K562 (cell line): ENCODE measurements around the gene RAB27B. TPM values are rescaled to one million over a fixed set of nuclear protein-coding genes. Genes with fewer than 3 reads are reported as not detected.

Source experiments
- DPF2 ChIP-seq: fragments of 450-650 bp; IDR thresholded peaks from 2 replicates; pipeline ENCODE4 v1.6.1; 2016
- KDM1A ChIP-seq, 2 experiments: fragments of 450-650 bp; IDR thresholded peaks; 2 replicates each; pipeline ENCODE4 v1.6.1; 2016; ENCODE audit warnings: mild to moderate bottlenecking in 2 of 2
- KLF16 ChIP-seq: IDR thresholded peaks from 2 replicates; pipeline ENCODE4 v1.6.1; 2016; ENCODE audit warnings: antibody characterized with exemption
- NCOR1 ChIP-seq: fragments of 450-650 bp; IDR thresholded peaks from 2 replicates; pipeline ENCODE4 v1.6.1; 2016; ENCODE audit warnings: mild to moderate bottlenecking, moderate library complexity
- SMARCA4 ChIP-seq: fragments of 450-650 bp; IDR thresholded peaks from 2 replicates; pipeline ENCODE4 v1.6.1; 2016
- SOX6 ChIP-seq: fragments of 450-650 bp; IDR thresholded peaks from 2 replicates; pipeline ENCODE4 v1.6.1; 2014; ENCODE audit warnings: mild to moderate bottlenecking
- ZNF316 ChIP-seq: fragments of 450-650 bp; IDR thresholded peaks from 2 replicates; pipeline ENCODE4 v1.6.1; 2016
- ZNF57 ChIP-seq: fragments of 450-650 bp; formaldehyde crosslinking; IDR thresholded peaks from 2 replicates; pipeline ENCODE4 v1.4.0; 2020; ENCODE audit warnings: mild to moderate bottlenecking, moderate library complexity
- ZNF717 ChIP-seq: fragments of 250-450 bp; sonication (Bioruptor Pico); IDR thresholded peaks from 2 replicates; pipeline ENCODE4 v1.5.0; 2021
- polyA plus RNA-seq, 8 experiments: library from polyadenylated mRNA; depleted of rRNA in 4 of 8; stranded (reverse) in 5 of 8; unstranded in 3 of 8; fragments of >200 nt; fragmentation: Nextera tagmentation in 2 of 8; fragmentation: Illumina TruSeq in 1 of 8; extraction: Ambion mirVana in 2 of 8; extraction: Trizol in 1 of 8; gene quantifications; 2 replicates each; pipeline versions ENCODE4 v1.2.1 to v1.2.3, GENCODE V29; 2011 to 2014; ENCODE audit warnings: inconsistent platforms in 1 of 8, missing spikeins in 1 of 8
- total RNA-seq, 7 experiments: library from RNA; depleted of rRNA in 6 of 7; stranded (reverse); fragments of >200 nt in 6 of 7; fragmentation: Illumina TruSeq in 2 of 7; extraction: Trizol in 2 of 7; gene quantifications; 2 replicates each; pipeline versions ENCODE4 v1.2.1 to v1.2.3, GENCODE V29; 2011 to 2021; ENCODE audit warnings: low replicate concordance in 1 of 7
- TF ChIP-seq, protein P1 (sequence below): fragments of 250-450 bp; sonication (Bioruptor Pico); IDR thresholded peaks from 2 replicates; pipeline ENCODE4 v1.5.0; 2021; ENCODE audit warnings: mild to moderate bottlenecking, moderate library complexity
- TF ChIP-seq, protein P2 (sequence below): fragments of 450-650 bp; conservative IDR thresholded peaks from 2 replicates; pipeline ENCODE4 v1.6.1; 2016; ENCODE audit warnings: missing genetic modification characterization, low read depth, mild to moderate bottlenecking, missing compliant biosample characterization, moderate library complexity

Gene RAB27B
- total and polyA plus RNA-seq, 9 of the 15 experiments (the other 6 are each of a cell fraction or from before 2014, with no cell fraction given), result 0.44 to 5.7 (median 1.2) TPM

DNA sequence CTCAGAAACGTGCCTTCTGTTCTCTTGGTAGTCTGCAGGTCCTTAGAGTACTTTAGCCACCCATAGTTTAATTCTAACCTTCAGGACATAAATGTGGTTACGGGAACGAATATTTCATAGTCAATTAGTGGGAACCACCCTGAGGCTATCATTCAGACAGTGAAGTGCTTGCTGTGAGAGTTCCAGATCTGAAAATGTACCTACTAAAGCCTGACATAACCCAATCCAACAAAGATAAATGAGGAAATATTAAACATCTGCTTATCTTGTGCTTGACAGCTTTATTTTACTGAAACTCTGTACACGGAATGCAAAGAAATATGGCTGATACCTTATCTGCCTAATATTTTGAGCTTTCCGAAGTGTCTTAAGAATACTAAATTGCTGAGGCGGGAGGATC, 43.0 kb downstream of the RAB27B start (continued):
- TF ChIP-seq ZNF717 (CRISPR knock-in tag), result no peak
- TF ChIP-seq, protein P1, sequence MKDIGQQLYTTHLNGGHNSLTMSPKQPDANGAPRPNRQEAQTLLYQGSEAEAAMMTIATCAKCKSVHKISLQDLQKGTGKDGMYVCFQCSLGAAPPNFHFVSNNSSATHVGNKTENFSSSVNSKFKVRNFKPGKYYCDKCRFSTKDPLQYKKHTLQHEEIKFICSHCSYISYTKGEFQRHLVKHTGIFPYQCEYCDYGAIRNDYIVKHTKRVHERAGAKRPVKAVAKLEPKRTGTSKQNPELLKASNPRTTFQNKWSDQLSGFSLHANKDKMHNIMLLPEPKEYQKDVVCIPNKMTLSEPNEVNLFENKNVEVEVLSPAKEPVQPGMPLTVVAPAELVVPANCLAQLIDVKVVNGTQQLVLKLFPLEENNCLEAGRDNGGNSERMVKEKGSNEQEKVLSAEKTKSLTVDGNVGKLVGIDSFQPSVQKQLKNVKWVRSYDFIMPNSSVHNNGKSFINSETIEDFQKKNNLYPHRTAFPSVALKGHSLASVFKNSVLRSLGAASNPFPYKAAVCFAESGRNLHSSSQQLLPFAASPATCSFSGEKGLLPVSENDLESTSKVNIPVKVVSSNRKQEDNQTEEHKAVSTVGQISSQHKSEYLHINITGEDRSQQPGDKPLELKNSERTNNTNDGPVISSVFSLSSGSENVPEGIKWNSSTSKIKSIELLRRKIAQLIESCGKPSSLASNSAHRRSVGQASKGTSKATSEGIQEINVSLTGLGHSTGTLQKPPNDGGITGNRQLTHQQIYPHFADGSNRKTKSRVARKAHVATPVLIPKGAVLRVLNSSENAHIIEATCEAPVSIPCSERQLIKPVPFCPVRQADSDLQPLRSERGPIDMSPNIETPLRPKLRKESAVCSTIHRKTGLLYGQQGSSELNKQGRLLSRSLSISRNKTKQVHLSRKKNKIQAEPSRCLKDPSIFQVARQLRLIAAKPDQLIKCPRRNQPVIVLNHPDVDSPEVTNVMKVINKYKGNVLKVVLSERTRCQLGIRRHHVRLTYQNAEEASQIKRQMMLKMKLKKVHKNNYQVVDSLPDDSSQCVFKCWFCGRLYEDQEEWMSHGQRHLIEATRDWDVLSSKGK (CRISPR knock-in tag), result no peak
- peak; percentile 50 for TF ChIP-seq NCOR1
- TF ChIP-seq, protein P2, sequence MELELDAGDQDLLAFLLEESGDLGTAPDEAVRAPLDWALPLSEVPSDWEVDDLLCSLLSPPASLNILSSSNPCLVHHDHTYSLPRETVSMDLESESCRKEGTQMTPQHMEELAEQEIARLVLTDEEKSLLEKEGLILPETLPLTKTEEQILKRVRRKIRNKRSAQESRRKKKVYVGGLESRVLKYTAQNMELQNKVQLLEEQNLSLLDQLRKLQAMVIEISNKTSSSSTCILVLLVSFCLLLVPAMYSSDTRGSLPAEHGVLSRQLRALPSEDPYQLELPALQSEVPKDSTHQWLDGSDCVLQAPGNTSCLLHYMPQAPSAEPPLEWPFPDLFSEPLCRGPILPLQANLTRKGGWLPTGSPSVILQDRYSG (tag), result no peak
- 0 out of 4 replicates have a peak, but pooled peaks of 1 of the 2 experiments have one; percentile 14 for TF ChIP-seq KDM1A (IDR thresholded peaks at IDR 0.05)
- TF ChIP-seq ZNF57 (CRISPR knock-in tag), result no peak
- TF ChIP-seq ZNF316, result 0 out of 2 replicates have a peak, but pooled peaks have one; percentile 9
- peak; percentile 33; the same call in 1 of the 2 replicates for TF ChIP-seq SOX6
- no peak for TF ChIP-seq KLF16
- peak; percentile 39; the same call in 1 of the 2 replicates for TF ChIP-seq DPF2
- 0 out of 2 replicates have a peak, but pooled peaks have one; percentile 42 for TF ChIP-seq SMARCA4
